Measurements from ENCODE around the gene MGAM2. TPM values are rescaled to one million over a fixed set of nuclear protein-coding genes. Genes with fewer than 3 reads are reported as not detected.

MGAM2 gene
- total and polyA plus RNA-seq, 2 donors (not counting 1 experiment from before 2014, with no cell fraction given) = not detected

DNA sequence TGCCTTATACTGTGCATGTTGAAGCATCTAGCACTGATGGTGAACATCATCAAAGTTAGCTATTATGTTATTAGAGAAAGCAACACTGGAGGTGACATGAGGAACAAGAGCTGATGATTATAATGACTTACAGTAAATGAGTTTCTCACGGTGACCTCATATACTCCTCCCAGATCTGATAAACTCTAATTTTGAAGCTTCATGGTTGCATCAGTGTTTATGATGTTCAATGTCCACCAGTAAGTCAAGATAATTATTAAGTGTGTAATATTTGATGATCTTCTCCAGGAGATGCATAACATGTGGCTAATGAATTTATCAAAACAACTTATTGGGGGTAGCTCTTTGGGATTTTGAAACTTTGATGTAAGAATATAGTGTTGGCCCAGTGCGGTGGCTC lies 27.5 kb downstream of the MGAM2 start:
- POLR2A ChIA-PET = no interaction called here
- no peak overlapping the region for H3K4me2 ChIP-seq (replicated peaks; ENCODE audit: low read depth, low read length, poor library complexity, severe bottlenecking)
- H3K27ac Mint-ChIP-seq = no peak overlapping the region
- H3K9me3 Mint-ChIP-seq (ENCODE audit: insufficient read depth) = no peaks in the 10 kb centered on the region
- H2AFZ ChIP-seq (ENCODE audit: insufficient read depth, low read depth, low read length, poor library complexity, severe bottlenecking) = no peak overlapping the region
- no peak overlapping the region for H3K27ac ChIP-seq (ENCODE audit: low read length in 2 of 2)
- H3K4me1 Mint-ChIP-seq = no peaks in the 10 kb centered on the region
- CTCF ChIA-PET = no interaction called here
- no peaks in the 10 kb centered on the region for H3K27me3 Mint-ChIP-seq
- no peak overlapping the region for H3K4me3 ChIP-seq (ENCODE audit: control extremely low read depth in 1 of 5, extremely low read depth in 1 of 5, insufficient read depth in 1 of 5, low read depth in 2 of 5, low read length in 4 of 5)
- no peaks in the 10 kb centered on the region for H3K9me3 ChIP-seq (ENCODE audit: control extremely low read depth in 1 of 3, control insufficient read depth in 2 of 3, insufficient read depth in 1 of 3, low read length in 2 of 3)
- intact Hi-C loops (cut with micrococcal nuclease) = no loop called here
- no peak overlapping the region for H3K4me3 Mint-ChIP-seq
- H3K27me3 ChIP-seq (replicated peaks in 1 of 4; ENCODE audit: control extremely low read depth in 1 of 4, control insufficient read depth in 3 of 4, insufficient read depth in 4 of 4, low read length in 3 of 4) = no peaks in the 10 kb centered on the region
- H3K79me2 ChIP-seq (ENCODE audit: control insufficient read depth, insufficient read depth, low read length) = no peaks in the 10 kb centered on the region
- H3K36me3 ChIP-seq (replicated peaks in 1 of 2; ENCODE audit: control extremely low read depth in 1 of 2, control insufficient read depth in 1 of 2, extremely low read depth in 1 of 2, insufficient read depth in 2 of 2, low read length in 1 of 2) = no peaks in the 10 kb centered on the region
- 100% methylated on average over 1 of the region's 2 CpGs for WGBS (ENCODE audit: insufficient coverage)
- no peaks in the 10 kb centered on the region for H3K4me1 ChIP-seq (ENCODE audit: control insufficient read depth in 2 of 2, insufficient read depth in 2 of 2, low read length in 2 of 2)
- no peak for DNase-seq
- no peak for TF ChIP-seq EZH2 (IDR thresholded peaks at IDR 0.05; ENCODE audit: borderline replicate concordance, insufficient read depth, low read depth, low read length, poor library complexity, severe bottlenecking)
- ATAC-seq (ENCODE audit: low read depth) = no peak
- no peak overlapping the region for H3K9ac ChIP-seq (ENCODE audit: low read length)
- no peaks in the 10 kb centered on the region for H4K20me1 ChIP-seq (ENCODE audit: control insufficient read depth, insufficient read depth, low read length, poor library complexity, severe bottlenecking)

DNA sequence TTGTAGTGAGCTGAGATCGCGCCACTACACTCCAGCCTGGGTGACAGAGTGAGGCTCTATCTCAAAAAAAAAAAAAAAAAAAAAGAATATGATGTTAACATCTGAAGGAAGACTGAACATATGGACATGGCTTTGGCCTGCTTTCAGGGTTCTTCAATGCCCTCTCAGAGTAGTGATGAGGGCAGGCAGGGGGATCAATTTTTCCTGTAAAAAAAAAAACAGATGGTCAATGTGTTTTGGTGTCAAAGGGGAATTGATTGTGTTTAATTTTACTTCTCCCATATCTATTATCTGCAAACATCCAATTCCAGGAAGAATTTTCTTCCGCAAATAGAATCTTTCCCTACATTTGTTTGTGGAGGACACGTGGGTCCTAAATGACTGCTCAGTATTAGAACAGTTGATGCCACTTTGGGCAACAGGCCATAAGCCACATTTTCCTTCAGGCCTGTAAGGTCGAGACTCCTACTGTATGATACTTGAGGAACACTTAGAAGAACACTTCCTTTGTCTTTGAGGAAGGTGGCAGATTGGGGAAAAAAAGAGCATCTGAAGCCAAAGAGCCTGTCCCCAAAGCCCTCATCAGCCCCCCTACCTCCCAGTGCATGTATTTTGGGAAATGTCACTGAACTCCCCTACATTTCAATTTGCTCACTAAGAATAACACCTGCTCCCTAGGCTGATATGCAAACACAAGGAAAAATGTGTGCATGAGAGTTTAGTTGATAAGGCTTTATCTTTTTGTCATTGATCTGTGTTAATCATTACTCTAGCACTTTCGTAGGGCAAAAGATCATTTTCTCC lies 28.3 kb downstream of the MGAM2 start:
- Mint-ChIP-seq H3K4me3 (no peak overlapping the region), H3K4me1 (no peaks in the 10 kb centered on the region), H3K27ac (no peak overlapping the region), H3K27me3 (peaks cover 1% of the 10 kb centered on the region), H3K9me3 (ENCODE audit: insufficient read depth) (no peaks in the 10 kb centered on the region)
- no peak overlapping the region for H3K27ac ChIP-seq (ENCODE audit: low read length in 2 of 2)
- no peak for TF ChIP-seq EZH2 (IDR thresholded peaks at IDR 0.05; ENCODE audit: borderline replicate concordance, insufficient read depth, low read depth, low read length, poor library complexity, severe bottlenecking)
- TF ChIP-seq, protein P1, sequence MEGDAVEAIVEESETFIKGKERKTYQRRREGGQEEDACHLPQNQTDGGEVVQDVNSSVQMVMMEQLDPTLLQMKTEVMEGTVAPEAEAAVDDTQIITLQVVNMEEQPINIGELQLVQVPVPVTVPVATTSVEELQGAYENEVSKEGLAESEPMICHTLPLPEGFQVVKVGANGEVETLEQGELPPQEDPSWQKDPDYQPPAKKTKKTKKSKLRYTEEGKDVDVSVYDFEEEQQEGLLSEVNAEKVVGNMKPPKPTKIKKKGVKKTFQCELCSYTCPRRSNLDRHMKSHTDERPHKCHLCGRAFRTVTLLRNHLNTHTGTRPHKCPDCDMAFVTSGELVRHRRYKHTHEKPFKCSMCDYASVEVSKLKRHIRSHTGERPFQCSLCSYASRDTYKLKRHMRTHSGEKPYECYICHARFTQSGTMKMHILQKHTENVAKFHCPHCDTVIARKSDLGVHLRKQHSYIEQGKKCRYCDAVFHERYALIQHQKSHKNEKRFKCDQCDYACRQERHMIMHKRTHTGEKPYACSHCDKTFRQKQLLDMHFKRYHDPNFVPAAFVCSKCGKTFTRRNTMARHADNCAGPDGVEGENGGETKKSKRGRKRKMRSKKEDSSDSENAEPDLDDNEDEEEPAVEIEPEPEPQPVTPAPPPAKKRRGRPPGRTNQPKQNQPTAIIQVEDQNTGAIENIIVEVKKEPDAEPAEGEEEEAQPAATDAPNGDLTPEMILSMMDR (IDR thresholded peaks at IDR 0.05) = no peak
- intact Hi-C loops (cut with micrococcal nuclease) = no loop called here
- ATAC-seq (ENCODE audit: low read depth) = no peak
- CTCF ChIA-PET = no interaction called here
- no peak overlapping the region for H3K9ac ChIP-seq (ENCODE audit: low read length)
- 92% methylated on average over 2 of the region's 6 CpGs for WGBS (ENCODE audit: insufficient coverage)
- POLR2A ChIA-PET = no interaction called here
- DNase-seq = no peak
- no peak overlapping the region for H2AFZ ChIP-seq (ENCODE audit: insufficient read depth, low read depth, low read length, poor library complexity, severe bottlenecking)
- H3K4me2 ChIP-seq (replicated peaks; ENCODE audit: low read depth, low read length, poor library complexity, severe bottlenecking) = no peak overlapping the region
- no peaks in the 10 kb centered on the region for H4K20me1 ChIP-seq (ENCODE audit: control insufficient read depth, insufficient read depth, low read length, poor library complexity, severe bottlenecking)
- H3K79me2 ChIP-seq (ENCODE audit: control insufficient read depth, insufficient read depth, low read length) = no peaks in the 10 kb centered on the region
- H3K9me3 ChIP-seq (ENCODE audit: control extremely low read depth in 1 of 3, control insufficient read depth in 2 of 3, insufficient read depth in 1 of 3, low read length in 2 of 3) = no peaks in the 10 kb centered on the region
- no peaks in the 10 kb centered on the region for H3K27me3 ChIP-seq (replicated peaks in 1 of 4; ENCODE audit: control extremely low read depth in 1 of 4, control insufficient read depth in 3 of 4, insufficient read depth in 4 of 4, low read length in 3 of 4)
- H3K4me1 ChIP-seq (ENCODE audit: control insufficient read depth in 2 of 2, insufficient read depth in 2 of 2, low read length in 2 of 2) = no peaks in the 10 kb centered on the region
- H3K36me3 ChIP-seq (replicated peaks in 1 of 2; ENCODE audit: control extremely low read depth in 1 of 2, control insufficient read depth in 1 of 2, extremely low read depth in 1 of 2, insufficient read depth in 2 of 2, low read length in 1 of 2) = no peaks in the 10 kb centered on the region
- H3K4me3 ChIP-seq (ENCODE audit: control extremely low read depth in 1 of 5, extremely low read depth in 1 of 5, insufficient read depth in 1 of 5, low read depth in 2 of 5, low read length in 4 of 5) = no peak overlapping the region
